HG03558 (cell line): ENCODE data around the gene ZNF487.
A peak's percentile ranks its signal among the peaks of the same experiment; 100 is the strongest.
"Not testable (repeated sequence)": the region's sequence is repeated elsewhere in the genome, so short reads cannot be mapped to it uniquely, and the experiment has no call there.

Source experiments
- ATAC-seq: cut with Tn5 transposase; IDR thresholded peaks from one replicate; pipeline ENCODE4 v1.9.1; 2021; ENCODE audit warnings: moderate number of reproducible peaks; ENCODE audit not compliant: unreplicated experiment; ENCODE audit errors: extremely low read depth

Gene ZNF487

GRCh38 chr10:43436291-43437140 lies at the start of gene ZNF487:
Gene ZNF487 (plus strand): TSS chr10:43437111. CDS start chr10:43475814, 38,703 bp downstream.
- ATAC-seq = peak; percentile 94

DNA sequence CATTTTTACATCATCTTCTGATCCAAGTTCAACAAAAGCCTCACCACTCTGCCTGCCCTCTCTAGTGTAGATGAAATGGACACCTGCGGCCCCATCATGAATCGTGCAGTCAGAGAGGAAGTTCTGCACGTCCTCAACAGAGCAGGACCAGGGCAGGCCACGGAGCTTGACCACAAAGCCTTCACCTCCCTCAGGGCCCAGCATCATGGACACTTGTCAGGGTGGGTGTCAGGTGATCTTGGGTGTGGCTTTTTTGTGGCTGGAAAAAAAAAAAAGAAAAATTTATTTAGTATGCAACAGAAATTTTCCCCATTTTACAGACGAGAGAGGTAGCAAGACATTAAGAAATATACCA lies 49.3 kb upstream of the ZNF487 start:
- no peak for ATAC-seq

DNA sequence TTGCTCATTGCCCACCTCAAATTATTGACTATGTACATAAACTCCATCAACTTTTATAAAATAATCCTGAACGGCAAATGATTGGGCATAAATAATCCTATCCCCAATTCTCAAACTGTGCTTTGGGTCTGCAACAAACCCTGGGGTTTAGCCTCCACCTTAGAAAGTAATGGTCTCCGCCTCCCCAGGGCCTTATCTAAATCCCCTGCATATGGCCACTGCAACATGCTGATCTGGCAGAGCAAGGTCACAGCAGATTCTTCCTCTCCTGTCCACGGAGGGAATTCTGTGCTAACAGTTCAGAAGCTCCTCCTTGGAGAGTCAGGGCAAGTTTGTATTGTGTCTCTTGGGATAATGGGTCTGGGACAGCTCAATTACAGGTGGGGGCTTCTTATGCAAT lies 47.0 kb upstream of the ZNF487 start:
- ATAC-seq = no peak

DNA sequence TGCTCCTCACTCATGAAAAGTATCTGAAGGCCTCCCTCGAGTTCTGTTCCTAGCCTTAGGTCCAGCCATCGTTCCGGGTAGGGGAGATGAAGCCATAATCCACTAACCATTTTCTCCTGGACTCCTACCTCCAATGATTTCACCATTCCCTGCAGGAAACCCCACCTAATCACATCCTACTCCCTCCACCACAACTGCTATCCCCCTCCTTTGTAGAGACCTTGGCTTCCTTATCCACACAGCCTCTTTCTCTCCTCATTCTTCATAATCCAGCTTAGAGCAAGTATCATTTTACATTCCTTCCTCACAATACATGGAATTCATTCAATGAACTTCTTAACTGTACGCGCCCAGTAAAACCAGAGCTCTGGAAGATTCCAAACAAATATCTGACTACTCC lies 46.6 kb upstream of the ZNF487 start:
- no peak for ATAC-seq

DNA sequence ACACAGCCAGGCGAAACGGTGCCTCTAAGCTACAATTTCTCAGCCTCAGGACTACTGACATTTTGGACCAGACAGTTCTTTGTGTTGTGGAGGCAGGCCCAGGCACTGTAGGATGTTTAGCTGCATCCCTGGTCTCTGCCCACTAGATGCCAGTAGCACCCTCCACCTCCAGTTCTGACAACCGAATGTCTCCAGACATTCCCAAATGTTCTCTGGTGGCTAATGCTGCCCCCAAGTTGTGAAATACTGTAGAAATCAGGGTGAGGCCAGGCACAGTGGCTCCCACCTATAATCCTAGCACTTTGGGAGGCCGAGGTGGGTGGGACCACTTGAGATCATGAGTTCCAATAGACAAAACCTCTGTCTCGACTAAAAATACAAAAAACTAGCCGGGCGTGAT lies 46.2 kb upstream of the ZNF487 start:
- no peak for ATAC-seq

GRCh38 chr10:43391496-43391895 lies 45.4 kb upstream of the ZNF487 start:
- no peak for ATAC-seq

GRCh38 chr10:43392748-43393147 lies 44.2 kb upstream of the ZNF487 start:
- ATAC-seq = no peak

DNA sequence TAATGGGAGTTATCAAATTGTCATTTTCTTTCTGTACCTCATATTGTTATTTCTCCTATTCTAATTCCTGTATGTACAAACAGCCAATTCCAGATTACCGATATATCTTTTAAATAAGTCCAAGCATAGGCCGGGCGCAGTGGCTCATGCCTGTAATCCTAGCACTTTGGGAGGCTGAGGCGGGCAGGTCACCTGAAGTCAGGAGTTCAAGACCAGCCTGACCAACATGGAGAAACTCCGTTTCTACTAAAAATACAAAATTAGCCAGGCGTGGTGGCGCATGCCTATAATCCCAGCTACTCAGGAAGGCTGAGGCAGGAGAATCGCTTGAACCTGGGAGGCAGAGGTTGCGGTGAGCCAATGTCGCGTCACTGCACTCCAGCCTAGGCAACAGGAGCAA lies 43.7 kb upstream of the ZNF487 start:
- not testable (repeated sequence) for ATAC-seq

DNA sequence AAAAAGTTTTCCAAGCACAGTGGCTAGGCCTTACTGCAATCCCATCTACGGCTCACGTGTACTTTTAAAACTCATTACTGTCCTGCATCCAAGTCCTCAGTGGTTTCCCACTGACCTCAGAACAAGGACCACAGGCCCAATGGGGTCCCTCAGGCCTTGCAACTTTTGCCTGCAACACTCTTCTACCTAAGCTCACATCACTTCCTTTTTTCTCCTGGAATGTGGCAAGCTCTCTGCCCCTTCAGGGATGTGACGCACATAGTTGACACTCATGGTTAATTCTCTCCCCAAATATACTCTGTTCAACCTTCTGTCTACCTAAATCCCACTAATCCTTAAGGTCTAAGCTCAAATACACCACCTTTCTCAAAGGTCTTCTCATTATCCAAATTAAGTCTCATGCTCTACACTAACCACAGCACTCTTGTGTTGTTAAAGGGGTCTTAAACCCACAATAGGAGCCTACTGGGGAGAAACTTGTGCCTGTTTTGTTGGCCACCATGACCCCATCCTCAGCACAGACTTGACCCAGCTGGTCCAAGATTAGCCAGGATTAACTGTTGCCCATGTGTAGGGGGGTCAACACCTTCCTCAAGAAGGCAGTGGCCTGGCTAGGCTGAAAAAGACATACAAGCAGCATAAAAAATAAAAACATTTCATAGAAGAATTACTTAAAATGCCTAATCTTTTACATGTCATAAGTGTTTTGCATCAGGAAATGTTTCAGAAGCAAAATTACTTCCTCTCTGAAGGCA lies 43.1 kb upstream of the ZNF487 start:
- no peak for ATAC-seq

- ATAC-seq = no peak
Observed at GRCh38 chr10:43394868-43395267, 42.0 kb upstream of the ZNF487 start.

DNA sequence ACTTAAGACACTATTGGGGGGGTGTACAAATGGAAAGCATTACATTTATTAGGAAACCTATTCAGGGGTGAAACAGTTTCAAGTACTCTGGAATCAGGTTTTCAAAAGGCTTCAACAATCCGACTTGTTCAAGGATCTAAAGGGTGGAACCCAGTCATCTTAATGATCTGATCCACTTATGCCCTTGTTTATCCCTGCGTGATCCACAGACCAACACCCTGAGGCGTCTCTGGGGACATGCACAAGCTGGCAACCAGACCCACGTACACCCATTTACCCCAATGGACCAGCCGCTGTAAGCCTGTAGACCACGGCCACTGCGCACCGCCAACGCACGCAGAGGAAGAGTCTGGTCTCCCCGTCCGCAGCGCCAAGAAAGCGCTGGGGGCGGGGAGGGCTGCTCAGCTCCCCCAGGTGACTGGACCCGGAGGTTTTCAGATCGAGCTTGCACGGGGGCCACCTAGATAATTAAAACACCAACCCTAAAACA lies 41.3 kb upstream of the ZNF487 start:
- ATAC-seq = no peak

DNA sequence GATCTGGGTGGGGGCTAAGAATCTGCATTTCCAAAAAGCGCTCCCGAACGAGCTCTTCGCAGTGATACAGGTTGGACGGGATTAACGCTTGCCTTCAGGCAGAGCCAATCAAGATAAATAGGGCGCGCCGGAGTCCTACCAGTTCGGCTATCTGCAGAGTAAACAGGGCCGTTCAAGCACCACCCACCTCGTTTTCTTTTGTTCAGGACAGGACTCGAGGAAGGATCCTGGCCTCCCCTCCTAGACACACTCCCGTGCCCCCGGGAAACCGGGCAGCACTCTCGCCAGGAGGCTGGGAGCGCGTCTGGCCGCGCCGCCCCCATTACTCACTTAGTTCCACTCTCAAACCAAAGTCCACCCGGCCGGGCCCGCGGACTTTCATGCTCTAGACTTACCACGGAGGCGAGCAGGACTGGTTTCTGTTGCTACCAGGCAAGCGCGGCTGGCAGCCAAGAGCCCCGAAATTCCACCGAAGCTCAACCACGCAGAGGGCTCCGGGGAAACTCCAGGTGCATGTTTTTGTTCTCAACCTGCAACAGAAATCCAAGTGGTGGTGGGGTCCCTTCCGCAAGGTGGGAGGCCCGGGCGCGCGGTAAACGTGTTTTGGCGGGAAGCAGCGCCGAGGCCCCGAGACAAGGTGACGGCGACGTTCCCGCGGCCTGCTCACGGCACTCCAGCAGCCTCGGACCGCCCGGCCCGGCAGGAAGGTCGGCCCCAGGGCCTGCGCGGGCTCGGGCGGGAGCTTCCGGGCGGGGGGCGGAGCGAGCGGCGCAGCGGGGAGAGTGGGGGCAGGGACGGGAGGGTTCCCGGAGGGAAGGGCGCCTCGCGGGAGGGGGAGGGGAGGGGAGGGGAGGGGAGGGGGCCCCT lies 40.6 kb upstream of the ZNF487 start:
- peak; percentile 21 for ATAC-seq

DNA sequence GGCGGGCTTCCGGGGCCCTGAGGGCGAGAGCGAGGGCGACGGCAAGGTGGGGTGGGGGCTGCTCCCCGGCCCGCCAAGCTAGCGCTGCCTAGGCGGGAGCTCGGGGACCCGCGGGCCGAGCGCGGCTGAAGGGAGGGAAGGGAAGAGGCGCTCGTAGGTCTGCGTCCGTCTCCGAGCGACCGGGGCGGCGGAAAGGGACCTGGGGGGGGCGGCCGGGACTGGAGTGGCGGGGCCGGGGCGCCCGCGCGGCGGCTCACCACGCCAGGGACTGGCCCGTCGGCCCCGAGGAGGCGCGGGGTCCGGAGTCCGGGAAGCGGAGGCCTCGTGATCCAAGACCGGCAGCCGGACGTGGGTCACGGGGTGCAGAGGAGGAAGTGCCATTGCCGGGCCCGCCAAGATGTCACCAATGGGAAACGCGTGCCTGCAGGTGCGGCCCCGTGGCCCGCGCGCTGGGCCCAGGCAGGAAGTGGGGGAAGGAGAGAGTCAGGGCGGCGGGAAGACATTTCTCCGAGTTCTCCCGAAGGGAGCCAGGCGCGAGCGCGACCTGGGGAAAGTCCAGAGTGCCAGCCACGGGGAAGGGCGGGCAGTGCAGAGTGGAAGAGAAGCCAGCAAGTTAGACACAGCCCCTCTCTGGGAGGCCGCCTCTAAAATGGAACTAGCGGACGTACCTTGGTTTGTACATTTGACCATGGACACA lies 39.8 kb upstream of the ZNF487 start:
- peak; percentile 60 for ATAC-seq

GRCh38 chr10:43398939-43399319 lies 38.0 kb upstream of the ZNF487 start:
- ATAC-seq = no peak

DNA sequence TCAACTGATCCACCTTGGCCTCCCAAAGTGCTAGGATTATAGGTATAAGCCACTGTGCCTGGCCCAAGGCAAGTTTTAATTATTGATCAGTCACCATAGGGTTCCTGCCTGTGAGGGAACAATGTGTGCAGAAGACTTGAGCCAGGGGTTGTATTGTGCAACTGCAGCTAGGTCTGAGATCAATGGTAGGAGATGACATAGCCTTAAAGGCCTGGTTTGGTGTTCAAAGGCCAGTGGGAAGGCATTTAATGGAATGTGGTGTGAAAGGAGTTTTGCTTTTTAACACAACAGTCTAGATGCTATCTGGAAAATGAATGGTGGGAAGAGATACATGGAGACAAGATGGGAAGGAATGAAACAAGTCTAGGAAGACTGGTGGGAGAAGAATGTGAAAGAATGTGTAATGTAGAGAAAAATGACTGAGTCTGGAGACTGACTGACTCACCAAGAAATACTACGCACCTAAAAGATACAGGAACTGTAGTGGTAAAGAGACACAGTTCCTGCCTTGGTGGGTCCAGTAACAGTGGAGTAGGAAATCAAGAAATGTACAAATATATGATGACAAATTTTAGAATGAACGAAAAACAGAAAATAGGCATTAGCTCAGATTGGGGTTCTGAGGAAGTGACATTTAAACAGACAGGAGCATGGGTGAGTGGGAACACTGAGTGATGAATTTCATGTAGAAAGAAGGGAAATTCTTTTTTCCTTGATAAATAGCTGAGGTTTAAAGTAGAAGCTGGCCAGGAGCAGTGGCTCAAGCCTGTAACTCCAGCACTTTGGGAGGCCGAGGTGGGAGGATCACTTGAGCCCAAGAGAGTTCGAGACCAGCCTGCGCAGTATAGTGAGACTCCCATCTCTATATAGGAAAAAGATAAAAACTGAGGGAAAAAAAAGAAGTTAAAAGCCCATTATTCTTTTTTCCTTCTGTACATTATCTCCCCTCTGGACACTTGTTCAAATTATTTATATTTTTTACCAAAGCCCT lies 37.3 kb upstream of the ZNF487 start:
- ATAC-seq = no peak

- ATAC-seq = no peak
Observed at GRCh38 chr10:43401627-43402026, 35.3 kb upstream of the ZNF487 start.

DNA sequence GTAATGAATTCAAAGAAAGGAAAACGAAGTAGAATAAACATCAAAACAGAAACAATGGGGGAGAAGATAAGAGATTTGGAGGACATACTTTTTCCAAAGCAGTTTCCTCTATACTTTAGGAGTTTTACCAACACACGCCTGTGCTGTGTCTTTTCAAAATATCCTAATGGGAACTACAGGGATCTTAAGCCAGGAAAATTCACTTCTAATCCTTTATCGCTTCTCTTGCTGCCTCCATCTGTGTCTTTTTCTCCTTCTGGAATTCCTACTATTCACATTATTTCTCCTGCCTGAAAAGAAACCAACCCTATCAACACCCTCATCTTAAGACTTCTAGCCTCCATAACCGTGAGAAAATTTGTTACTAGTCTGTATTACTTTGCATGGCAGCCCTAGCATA lies 34.7 kb upstream of the ZNF487 start:
- ATAC-seq = no peak

DNA sequence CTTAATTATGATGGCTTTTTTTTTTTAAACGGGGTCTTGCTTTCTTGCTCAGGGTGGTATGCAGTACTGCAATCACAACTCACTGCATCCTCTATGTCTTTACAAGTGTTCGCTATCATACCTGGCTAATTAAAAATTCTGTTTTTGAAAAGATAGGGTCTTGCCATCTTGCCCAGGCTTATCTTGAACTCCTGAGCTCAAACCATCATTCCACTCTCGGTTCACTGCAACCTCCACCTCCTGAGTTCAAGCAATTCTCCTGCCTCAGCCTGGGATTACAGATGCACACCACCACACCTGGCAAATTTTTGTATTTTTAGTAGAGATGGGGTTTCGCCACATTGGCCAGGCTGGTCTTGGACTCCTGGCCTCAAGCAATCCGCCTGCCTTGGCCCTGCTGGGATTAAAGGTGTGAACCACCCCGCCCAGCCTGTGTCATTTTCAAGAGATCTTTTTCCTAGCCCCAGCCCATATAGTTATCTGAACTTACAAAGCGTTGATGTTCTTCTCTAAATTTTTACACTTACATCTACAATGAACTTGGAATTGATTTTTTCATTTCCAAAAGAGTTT lies 33.9 kb upstream of the ZNF487 start:
- ATAC-seq = no peak
